GM19467 (cell line): Measurements from ENCODE around the gene NFATC1.

Experiments used
- ATAC-seq: cut with Tn5 transposase; IDR thresholded peaks from one replicate; pipeline ENCODE4 v1.9.1; 2021; ENCODE audit warnings: mild to moderate bottlenecking, moderate library complexity; ENCODE audit not compliant: unreplicated experiment

Gene NFATC1

GRCh38 chr18:79387214-79387613 lies 8.5 kb upstream of the NFATC1 start:
- no peak for ATAC-seq

- ATAC-seq = no peak
These were observed 8.1 kb upstream of the NFATC1 start for GRCh38 chr18:79387615-79388014.

DNA sequence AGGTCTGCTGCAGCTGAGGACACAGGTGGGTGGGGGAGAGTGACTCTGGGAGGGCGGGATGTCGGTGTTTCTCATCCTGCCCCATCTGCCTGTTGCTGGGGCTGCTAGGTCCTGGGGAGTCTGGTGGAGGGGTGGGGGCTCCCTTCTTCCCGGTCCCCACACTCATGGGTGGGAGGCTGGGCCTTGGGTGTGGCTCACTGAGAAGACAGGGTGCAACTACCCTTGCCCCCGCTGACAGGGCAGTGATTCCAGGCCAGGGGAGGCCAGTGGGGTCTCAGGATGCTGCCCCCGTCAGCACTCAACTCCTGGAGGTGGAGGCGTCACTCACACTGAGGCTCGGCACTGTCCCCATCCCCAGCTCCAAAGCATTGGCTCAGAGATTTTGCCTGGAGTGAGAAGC lies 7.7 kb upstream of the NFATC1 start:
- no peak for ATAC-seq

DNA sequence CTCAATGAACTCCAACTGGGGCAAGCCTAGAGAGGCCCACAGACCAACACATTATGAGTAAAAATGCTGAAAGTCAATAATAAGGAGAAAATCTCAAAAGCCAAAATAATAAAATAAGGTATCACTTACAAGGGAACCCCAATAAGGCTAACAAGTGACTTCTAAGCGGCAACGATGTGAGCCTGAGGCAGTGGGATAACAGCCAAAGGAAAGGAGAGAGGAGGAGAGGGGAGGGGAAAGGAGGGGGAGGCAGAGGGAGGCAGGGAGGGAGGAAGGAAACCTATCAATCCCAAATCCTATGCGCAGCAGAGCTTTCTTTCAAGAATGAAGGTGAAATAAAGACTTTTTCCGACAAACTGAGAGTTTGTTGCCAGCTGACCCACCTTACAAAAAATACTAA lies 6.0 kb upstream of the NFATC1 start:
- no peak for ATAC-seq

DNA sequence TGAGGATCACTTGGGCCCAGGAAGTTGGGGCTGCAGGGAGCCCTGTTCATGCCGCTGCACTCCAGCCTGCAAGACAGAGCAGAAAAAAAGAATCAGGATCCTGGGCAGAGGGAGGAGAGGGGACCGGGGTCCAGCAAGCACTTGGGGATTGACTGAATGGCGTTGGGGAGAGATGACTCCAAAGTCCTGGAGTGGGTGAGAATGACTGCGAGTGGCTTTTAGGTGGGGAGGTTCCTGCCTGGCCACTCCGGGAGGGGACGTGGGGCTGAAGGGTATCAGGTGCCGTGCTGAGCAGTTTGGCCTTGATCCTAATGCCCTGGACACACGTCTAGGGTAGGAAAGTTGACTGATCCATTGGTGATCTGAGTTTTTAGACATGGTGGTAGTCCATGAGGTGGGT lies 3.5 kb upstream of the NFATC1 start:
- no peak for ATAC-seq

GRCh38 chr18:79393181-79393634 lies 2.5 kb upstream of the NFATC1 start:
- no peak for ATAC-seq

DNA sequence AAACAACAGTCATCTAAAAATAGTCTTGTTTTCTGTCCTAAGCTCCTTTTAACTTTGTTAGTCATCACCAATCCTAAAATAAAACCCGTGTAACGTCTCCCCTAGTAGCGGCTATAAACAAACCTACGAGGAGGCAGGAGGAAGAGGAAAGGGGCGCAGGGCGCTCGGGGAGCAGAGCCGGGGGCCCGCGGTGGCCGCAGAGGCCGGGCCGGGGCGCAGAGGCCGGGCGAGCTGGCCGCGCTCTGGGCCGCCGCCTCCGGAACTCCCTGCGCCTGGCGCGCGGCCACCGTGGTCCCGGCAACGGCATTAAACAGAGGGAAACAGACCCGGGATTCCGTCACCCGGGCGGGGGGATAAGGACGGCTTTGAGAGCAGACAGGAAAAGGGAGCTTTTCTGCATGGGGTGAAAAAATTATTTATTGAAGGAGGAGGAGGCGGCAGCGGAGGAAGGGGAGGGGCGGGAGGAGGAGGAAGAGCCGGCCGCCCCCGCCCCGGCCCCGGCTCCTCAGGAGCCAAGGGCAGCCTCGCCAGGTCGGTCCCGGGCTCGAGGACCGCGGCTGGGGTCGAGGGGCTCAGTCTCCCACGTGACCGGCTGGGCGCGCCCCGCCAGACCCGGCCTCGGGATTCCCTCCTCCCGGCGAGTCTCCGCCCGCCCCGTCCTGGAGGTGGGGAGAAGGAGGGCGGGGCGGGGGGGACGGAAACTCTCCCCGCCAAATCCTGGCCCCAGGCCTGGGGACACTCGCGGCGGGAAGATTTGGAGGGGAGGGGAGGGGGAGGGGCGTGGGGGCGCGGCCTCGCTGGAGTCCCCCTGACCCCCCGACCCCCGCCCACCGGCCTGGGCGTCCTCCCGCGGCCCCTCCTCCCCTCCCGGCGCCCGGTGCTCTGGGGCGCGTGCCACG lies 1.8 kb upstream of the NFATC1 start:
- ATAC-seq = no peak

- no peak for ATAC-seq
These were observed 1.0 kb upstream of the NFATC1 start for GRCh38 chr18:79394534-79395307.

GRCh38 chr18:79395308-79395640 lies 456 bp upstream of the NFATC1 start:
- no peak for ATAC-seq

- no peak for ATAC-seq
These were observed 909 bp downstream of the NFATC1 start for GRCh38 chr18:79396431-79397246.

GRCh38 chr18:79397247-79397829 lies 1.6 kb downstream of the NFATC1 start:
- ATAC-seq = no peak

DNA sequence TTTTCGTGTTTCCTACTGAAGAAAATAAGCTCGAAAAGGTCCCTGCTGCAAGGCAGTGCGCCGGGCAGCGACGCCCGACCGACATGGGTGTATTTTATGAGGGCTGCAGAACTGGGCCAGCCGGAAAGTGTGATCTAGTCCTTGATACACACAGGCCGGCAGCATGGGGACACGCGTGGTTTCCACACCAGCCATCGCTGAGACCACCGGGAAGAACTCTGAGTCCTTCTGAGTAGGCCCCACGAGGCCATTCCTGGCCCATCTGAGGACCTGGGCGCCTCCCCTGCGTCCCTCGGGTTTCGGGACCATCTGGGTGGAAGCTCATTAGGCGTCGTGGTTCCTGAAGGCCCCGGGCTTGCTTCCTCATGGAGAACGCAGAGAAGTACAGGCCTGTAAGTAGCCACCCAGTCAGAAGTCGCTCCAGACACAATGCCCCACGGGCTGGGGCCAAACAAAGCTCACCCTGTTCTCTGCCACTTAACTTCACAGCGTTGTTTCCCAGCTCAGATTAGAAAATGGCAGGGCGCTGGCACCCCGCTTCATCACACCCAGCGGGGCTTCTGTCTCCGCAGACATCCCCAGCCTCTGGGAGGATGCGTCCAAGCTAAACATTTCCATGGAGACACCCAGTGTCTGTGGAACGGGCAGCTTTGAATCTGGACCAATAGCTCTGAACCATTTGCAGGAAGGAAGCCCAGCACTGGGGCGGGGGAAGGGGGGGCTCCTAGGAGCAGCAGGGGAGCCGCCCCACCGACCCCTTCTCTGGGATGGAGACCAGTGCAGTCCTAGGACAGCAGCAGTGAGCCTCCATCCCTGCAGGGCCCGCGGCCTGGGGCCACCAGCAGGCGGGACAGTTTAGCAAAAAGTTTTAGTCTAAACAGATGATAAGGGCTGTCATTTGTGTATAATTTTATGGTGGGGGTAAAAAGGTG lies 2.4 kb downstream of the NFATC1 start:
- ATAC-seq = no peak

DNA sequence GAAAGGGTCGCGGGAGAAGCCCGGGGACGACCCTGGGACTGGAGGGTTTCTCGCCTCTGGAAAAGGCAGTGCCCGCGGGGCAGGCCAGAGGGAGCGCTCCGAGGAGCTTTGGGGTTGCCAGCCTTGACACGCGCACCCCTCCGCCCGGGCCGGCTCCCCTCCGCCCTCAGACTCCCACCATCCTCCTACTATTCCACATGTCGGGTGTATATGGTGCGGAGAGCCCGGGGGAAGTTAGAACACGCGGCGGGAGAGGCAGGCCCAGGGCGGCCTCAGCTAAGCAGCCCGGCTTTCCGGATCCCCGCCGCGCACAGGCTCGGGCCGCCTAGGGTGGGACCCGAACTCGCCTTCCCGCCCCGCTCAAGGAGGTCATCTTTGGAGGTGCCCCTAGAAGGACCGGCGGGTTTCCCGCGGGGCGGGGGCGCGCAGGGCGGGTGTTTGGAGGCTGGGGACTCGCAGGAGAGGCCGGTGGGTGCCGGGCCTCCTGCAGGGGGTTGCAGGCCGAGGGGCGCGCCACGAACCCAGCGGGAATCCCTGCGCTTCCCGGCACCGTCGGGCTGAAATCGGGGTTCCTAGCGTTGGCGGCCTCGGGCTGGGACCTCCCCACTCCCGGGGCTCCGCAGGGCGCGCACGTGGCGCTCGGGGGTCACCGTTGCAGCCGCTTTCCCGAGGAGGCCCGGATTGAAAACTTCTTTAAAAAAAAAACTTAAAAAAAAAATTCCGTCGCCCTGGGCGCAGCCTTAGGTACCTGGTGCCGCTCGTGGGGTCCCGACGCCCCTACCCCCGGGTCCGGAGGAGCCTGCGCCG lies 3.7 kb downstream of the NFATC1 start:
- ATAC-seq = no peak

DNA sequence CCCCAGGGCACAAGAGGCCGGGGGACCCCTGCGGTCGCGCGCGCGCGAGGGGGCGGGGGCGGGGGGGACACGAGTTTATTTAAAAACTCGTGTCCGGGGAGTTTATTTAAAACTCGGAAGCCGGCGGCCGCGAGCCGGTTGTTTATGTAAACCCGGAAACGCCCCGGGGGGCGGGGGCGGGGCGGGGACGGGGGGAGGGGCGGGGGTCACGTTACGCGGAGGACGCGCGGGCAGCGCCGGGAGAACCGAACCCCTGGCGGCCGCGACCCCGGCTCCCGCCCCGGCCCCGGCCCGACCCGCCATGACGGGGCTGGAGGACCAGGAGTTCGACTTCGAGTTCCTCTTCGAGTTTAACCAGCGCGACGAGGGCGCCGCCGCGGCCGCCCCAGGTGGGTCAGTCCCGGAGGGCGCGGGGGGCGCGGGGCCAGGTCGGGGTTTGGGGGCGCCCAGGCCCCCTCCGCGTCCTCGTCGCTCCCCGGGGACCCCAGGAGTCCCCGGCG lies 4.4 kb downstream of the NFATC1 start:
- no peak for ATAC-seq

GRCh38 chr18:79400591-79401381 lies 5.1 kb downstream of the NFATC1 start:
- ATAC-seq = no peak

- no peak for ATAC-seq
These were observed 5.9 kb downstream of the NFATC1 start for GRCh38 chr18:79401494-79402208.

- ATAC-seq = no peak
These were observed 6.5 kb downstream of the NFATC1 start for GRCh38 chr18:79402209-79402576.
